ENCODE measurements around the gene E4F1.

Gene E4F1

GRCh38 chr16:2181952-2182351 lies 41.4 kb upstream of the E4F1 start:
- Histone ChIP-seq H3K27ac (no peak overlapping the region), H3K4me3 (no peak overlapping the region)
- DNase-seq (ENCODE audit: low spot score): no peak
- TF ChIP-seq, protein P1, sequence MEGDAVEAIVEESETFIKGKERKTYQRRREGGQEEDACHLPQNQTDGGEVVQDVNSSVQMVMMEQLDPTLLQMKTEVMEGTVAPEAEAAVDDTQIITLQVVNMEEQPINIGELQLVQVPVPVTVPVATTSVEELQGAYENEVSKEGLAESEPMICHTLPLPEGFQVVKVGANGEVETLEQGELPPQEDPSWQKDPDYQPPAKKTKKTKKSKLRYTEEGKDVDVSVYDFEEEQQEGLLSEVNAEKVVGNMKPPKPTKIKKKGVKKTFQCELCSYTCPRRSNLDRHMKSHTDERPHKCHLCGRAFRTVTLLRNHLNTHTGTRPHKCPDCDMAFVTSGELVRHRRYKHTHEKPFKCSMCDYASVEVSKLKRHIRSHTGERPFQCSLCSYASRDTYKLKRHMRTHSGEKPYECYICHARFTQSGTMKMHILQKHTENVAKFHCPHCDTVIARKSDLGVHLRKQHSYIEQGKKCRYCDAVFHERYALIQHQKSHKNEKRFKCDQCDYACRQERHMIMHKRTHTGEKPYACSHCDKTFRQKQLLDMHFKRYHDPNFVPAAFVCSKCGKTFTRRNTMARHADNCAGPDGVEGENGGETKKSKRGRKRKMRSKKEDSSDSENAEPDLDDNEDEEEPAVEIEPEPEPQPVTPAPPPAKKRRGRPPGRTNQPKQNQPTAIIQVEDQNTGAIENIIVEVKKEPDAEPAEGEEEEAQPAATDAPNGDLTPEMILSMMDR (IDR thresholded peaks at IDR 0.05): no peak

- Histone ChIP-seq H3K27ac (no peak overlapping the region), H3K4me3 (no peak overlapping the region)
- no peak for DNase-seq (ENCODE audit: low spot score)
- TF ChIP-seq, protein P1 (IDR thresholded peaks at IDR 0.05): no peak
Observed at GRCh38 chr16:2183671-2184070, 39.7 kb upstream of the E4F1 start.

GRCh38 chr16:2184346-2184745 lies 39.0 kb upstream of the E4F1 start:
- DNase-seq (ENCODE audit: low spot score): no peak
- Histone ChIP-seq H3K27ac (no peak overlapping the region), H3K4me3 (no peak overlapping the region)
- TF ChIP-seq, protein P1 (IDR thresholded peaks at IDR 0.05): no peak

DNA sequence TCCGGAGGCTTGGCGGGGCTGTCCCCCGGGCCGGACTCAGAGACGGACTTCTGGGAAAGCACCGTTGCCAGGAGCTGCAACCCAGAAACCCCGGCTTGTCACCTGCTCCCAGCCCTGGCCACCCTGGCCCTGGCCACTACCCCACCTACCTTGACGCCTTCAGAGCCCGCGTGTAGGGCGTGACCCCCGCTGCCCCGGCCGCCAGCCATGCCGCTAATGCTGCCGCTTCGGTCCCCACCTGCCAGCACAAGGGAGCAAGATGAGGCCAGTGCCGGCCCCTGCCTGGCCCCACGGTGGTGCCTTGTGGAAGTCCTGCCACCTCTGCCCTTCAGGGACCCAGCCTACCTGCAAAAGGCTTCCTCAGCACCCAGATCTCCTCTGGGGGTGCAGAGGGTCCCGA lies 38.4 kb upstream of the E4F1 start:
- DNase-seq (ENCODE audit: low spot score): no peak
- Histone ChIP-seq H3K27ac (no peak overlapping the region), H3K4me3 (no peak overlapping the region)
- TF ChIP-seq, protein P1 (IDR thresholded peaks at IDR 0.05): no peak

GRCh38 chr16:2186064-2186463 lies 37.3 kb upstream of the E4F1 start:
- H3K4me3 ChIP-seq: no peak overlapping the region
- no peak overlapping the region for H3K27ac ChIP-seq
- TF ChIP-seq, protein P1 (IDR thresholded peaks at IDR 0.05): no peak
- no peak for DNase-seq (ENCODE audit: low spot score)

DNA sequence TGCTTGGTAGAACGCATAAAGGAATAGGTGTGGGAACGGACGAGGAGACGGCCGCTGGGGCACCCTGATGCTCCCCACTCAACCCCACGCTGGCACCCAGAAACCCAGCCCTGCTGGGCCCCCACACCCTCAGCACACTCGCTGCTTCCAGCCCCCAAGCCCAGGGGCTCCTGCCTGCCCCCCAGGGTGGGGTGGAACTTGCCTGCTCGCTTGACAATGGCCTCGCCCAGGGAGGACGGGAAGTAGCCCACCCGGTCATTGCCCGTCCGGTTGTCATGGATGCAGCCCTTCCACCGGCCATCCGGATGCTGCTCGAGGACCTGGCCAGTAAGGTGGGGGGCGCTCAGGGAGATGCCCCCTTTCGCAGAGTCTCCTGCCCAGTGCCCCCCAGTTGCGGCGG lies 36.9 kb upstream of the E4F1 start:
- DNase-seq (ENCODE audit: low spot score): no peak
- Histone ChIP-seq H3K4me3 (no peak overlapping the region), H3K27ac (no peak overlapping the region)
- TF ChIP-seq, protein P1 (IDR thresholded peaks at IDR 0.05): no peak

DNA sequence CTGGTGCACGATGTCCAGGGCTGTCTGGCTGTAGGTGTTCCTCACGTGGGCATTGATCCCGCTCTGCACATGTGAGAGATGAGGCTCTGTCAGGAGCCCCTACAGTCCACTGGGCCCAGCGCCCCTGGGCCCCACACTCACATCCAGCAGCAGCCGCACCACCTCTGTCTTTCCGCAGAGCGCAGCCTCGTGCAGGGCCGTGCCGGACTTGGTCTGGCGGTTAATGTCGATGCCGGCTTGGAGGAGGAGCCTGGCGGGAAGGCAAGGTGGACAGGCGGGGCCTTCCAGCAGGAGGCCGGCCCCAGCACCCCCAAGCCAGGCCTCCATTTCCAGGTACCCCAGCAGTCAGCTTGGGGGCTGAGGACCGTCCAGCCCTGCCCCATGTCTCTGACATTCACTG lies 36.2 kb upstream of the E4F1 start:
- no peak for DNase-seq (ENCODE audit: low spot score)
- Histone ChIP-seq H3K4me3 (no peak overlapping the region), H3K27ac (no peak overlapping the region)
- TF ChIP-seq, protein P1 (IDR thresholded peaks at IDR 0.05): no peak

All from coronary artery (tissue), 2 donors.